Lower leg skin (tissue), 4 donors: ENCODE results near the gene SLC25A11. TPM values are rescaled to one million over a fixed set of nuclear protein-coding genes. Genes with fewer than 3 reads are reported as not detected.

Source experiments
- DNase-seq, 2 donors: peaks; one replicate each; pipeline ENCODE4 v3.0.0-alpha.2; 2019; ENCODE audit warnings: low spot score in 2 of 2
- H3K4me3 ChIP-seq: fragments of 200-600 bp; sonication (generic); 2 replicates; pipeline ENCODE4 v1.5.1; 2017; ENCODE audit warnings: mild to moderate bottlenecking, low read depth; ENCODE audit not compliant: poor library complexity, severe bottlenecking
- CTCF ChIP-seq, 3 donors: fragments of 450-650 bp; IDR thresholded peaks; one replicate each; pipeline ENCODE4 v1.5.1; 2016; ENCODE audit warnings: antibody characterized with exemption in 3 of 3, mild to moderate bottlenecking in 3 of 3, moderate library complexity in 2 of 3
- POLR2A ChIP-seq, 2 donors: fragments of 450-650 bp; IDR thresholded peaks; one replicate each; pipeline ENCODE4 v1.6.1; 2016 to 2017; ENCODE audit warnings: antibody characterized with exemption in 2 of 2, mild to moderate bottlenecking in 1 of 2, moderate library complexity in 1 of 2
- WGBS, 2 donors: methylation state at CpG; one replicate each; pipeline ENCODE4 v1.1.5; 2018; 5-methylcytosine and 5-hydroxymethylcytosine counted together
- intact Hi-C: fragments of 100-400 bp; cut with DNase I; formaldehyde crosslinking; loops from one replicate; pipeline ENCODE4 v1.15.0; 2023; ENCODE audit warnings: low total_unique reads
- total RNA-seq, 4 donors: library from RNA; depleted of rRNA; stranded (reverse); fragments of >200 nt; gene quantifications; one replicate each; pipeline ENCODE4 v1.1.0, GENCODE V29; 2016

SLC25A11 gene
- total RNA-seq, 4 donors from 2014 or later: 35.5 to 87.7 (median 59.2) TPM

- no peak overlapping the region for H3K4me3 ChIP-seq
- intact Hi-C loops: no loop called here
- no peak for TF ChIP-seq CTCF (IDR thresholded peaks at IDR 0.05)
- TF ChIP-seq POLR2A (IDR thresholded peaks at IDR 0.05): no peak
- 61 to 67% methylated on average over 3 of the region's 3 CpGs for WGBS, 2 donors
- no peak for DNase-seq
Measured at GRCh38 chr17:4958102-4958501, 18.3 kb upstream of the SLC25A11 start.

GRCh38 chr17:4956493-4957061, 16.7 kb upstream of the SLC25A11 start:
- intact Hi-C loops: no loop called here
- DNase-seq: peak in 1 of 2 donors; percentile 86
- TF ChIP-seq CTCF (IDR thresholded peaks at IDR 0.05) (no peak), POLR2A (IDR thresholded peaks at IDR 0.05) (no peak)
- H3K4me3 ChIP-seq: no peak overlapping the region
- 77 to 82% methylated on average over 10 of the region's 10 CpGs for WGBS, 2 donors

GRCh38 chr17:4955091-4955490, 15.2 kb upstream of the SLC25A11 start:
- DNase-seq: no peak
- no peak overlapping the region for H3K4me3 ChIP-seq
- 96 to 98% methylated on average over 8 of the region's 8 CpGs for WGBS, 2 donors
- TF ChIP-seq POLR2A (IDR thresholded peaks at IDR 0.05) (no peak), CTCF (IDR thresholded peaks at IDR 0.05) (no peak)
- intact Hi-C loops: no loop called here

GRCh38 chr17:4953451-4953961, 13.7 kb upstream of the SLC25A11 start:
- no peak overlapping the region for H3K4me3 ChIP-seq
- 43 to 48% methylated on average over 14 of the region's 14 CpGs for WGBS, 2 donors
- no peak for TF ChIP-seq CTCF (IDR thresholded peaks at IDR 0.05)
- no peak for TF ChIP-seq POLR2A (IDR thresholded peaks at IDR 0.05)
- no peak for DNase-seq
- intact Hi-C loops: no loop called here

GRCh38 chr17:4951486-4951885, 11.6 kb upstream of the SLC25A11 start:
- no peak overlapping the region for H3K4me3 ChIP-seq
- intact Hi-C loops: no loop called here
- WGBS, 2 donors: 92% methylated on average over 3 of the region's 3 CpGs
- TF ChIP-seq POLR2A (IDR thresholded peaks at IDR 0.05) (no peak), CTCF (IDR thresholded peaks at IDR 0.05) (no peak)
- no peak for DNase-seq

- no peak for DNase-seq
- intact Hi-C loops: no loop called here
- H3K4me3 ChIP-seq: peak within 1 kb of the TSS; percentile 44
- 55 to 60% methylated on average over 7 of the region's 7 CpGs for WGBS, 2 donors
- TF ChIP-seq POLR2A (IDR thresholded peaks at IDR 0.05): no peak
- TF ChIP-seq CTCF (IDR thresholded peaks at IDR 0.05): no peak
Measured at GRCh38 chr17:4950746-4951204, 10.9 kb upstream of the SLC25A11 start, which contains the start of gene ENO3. Gene ENO3, plus strand, starts transcription at chr17:4951119. Its CDS starts 711 bp downstream, at chr17:4951830.
